B cell (primary cell): Measurements from ENCODE around the gene UTS2R. TPM values are rescaled to one million over a fixed set of nuclear protein-coding genes. Genes with fewer than 3 reads are reported as not detected.

Experiments used
- ATAC-seq: fragments of 200-7000 bp; cut with Tn5 transposase; one replicate; pipeline ENCODE4 v1.10.0; 2021; ENCODE audit warnings: low read depth, mild to moderate bottlenecking, moderate number of reproducible peaks, moderate library complexity
- CTCF ChIA-PET: fragments of 350-600 bp; sonication (Branson Sonifier 250); formaldehyde crosslinking; loops from one replicate; lab custom pipeline; 2021; ENCODE audit warnings: antibody characterized with exemption, inconsistent platforms; lab: Charles Lee
- POLR2A ChIA-PET: fragments of 350-600 bp; sonication (Branson Sonifier 250); formaldehyde crosslinking; loops from one replicate; lab custom pipeline; 2021; ENCODE audit warnings: antibody characterized with exemption; lab: Charles Lee
- DNase-seq: peaks from one replicate; pipeline ENCODE4 v3.0.0; 2013
- H2AFZ ChIP-seq: 2 replicates; pipeline ENCODE4 v1.6.1; 2012; ENCODE audit warnings: mild to moderate bottlenecking, low read depth, low read length; ENCODE audit not compliant: insufficient read depth, poor library complexity, severe bottlenecking
- H3K27ac ChIP-seq, 2 donors: 1 replicate in 1 of 2; 2 replicates in 1 of 2; pipeline ENCODE4 v1.5.1; 2012 to 2013; ENCODE audit warnings: low read length in 2 of 2, mild to moderate bottlenecking in 2 of 2, moderate library complexity in 1 of 2
- H3K27me3 ChIP-seq, 4 experiments: fragments of 200-600 bp in 1 of 4; sonication (generic) in 1 of 4; replicated peaks in 1 of 4; 1 replicate in 2 of 4; 2 replicates in 2 of 4; pipeline versions ENCODE4 v1.6.1 to v1.7.0; 2013 to 2016; ENCODE audit warnings: low read length in 3 of 4, mild to moderate bottlenecking in 2 of 4, mixed read lengths in 1 of 4, moderate library complexity in 1 of 4; ENCODE audit not compliant: insufficient read depth in 4 of 4, control insufficient read depth in 3 of 4; ENCODE audit errors: control extremely low read depth in 1 of 4
- H3K36me3 ChIP-seq, 2 experiments: replicated peaks in 1 of 2; 1 replicate in 1 of 2; 2 replicates in 1 of 2; pipeline versions ENCODE4 v1.6.1 to v1.7.1; 2013; ENCODE audit warnings: low read length in 1 of 2; ENCODE audit not compliant: insufficient read depth in 2 of 2, control insufficient read depth in 1 of 2; ENCODE audit errors: control extremely low read depth in 1 of 2, extremely low read depth in 1 of 2
- H3K4me1 ChIP-seq, 2 donors: fragments of 200-600 bp in 1 of 2; sonication (generic) in 1 of 2; 1 replicate in 1 of 2; 2 replicates in 1 of 2; pipeline versions ENCODE4 v1.5.1 to v1.6.1; 2013 to 2017; ENCODE audit warnings: low read length in 2 of 2; ENCODE audit not compliant: control insufficient read depth in 2 of 2, insufficient read depth in 2 of 2
- H3K4me2 ChIP-seq: replicated peaks from 2 replicates; pipeline ENCODE3; 2012; ENCODE audit warnings: mild to moderate bottlenecking, low read depth, low read length; ENCODE audit not compliant: poor library complexity, severe bottlenecking
- H3K4me3 ChIP-seq, 5 experiments: fragments of 200-600 bp in 1 of 5; sonication (generic) in 1 of 5; 1 replicate in 3 of 5; 2 replicates in 2 of 5; pipeline versions ENCODE4 v1.5.1 to v1.7.0; 2011 to 2016; ENCODE audit warnings: low read length in 4 of 5, mild to moderate bottlenecking in 4 of 5, low read depth in 2 of 5, control low read depth in 1 of 5, moderate library complexity in 1 of 5; ENCODE audit not compliant: insufficient read depth in 1 of 5; ENCODE audit errors: control extremely low read depth in 1 of 5, extremely low read depth in 1 of 5
- H3K79me2 ChIP-seq: fragments of 200-600 bp; sonication (generic); one replicate; pipeline ENCODE4 v1.6.0; 2016; ENCODE audit warnings: low read length; ENCODE audit not compliant: control insufficient read depth, insufficient read depth
- H3K9ac ChIP-seq: fragments of 200-600 bp; sonication (generic); 2 replicates; pipeline ENCODE4 v1.6.1; 2017; ENCODE audit warnings: mild to moderate bottlenecking, low read length, moderate library complexity
- H3K9me3 ChIP-seq, 3 donors: one replicate each; pipeline versions ENCODE4 v1.6.1 to v1.7.1; 2013; ENCODE audit warnings: low read length in 2 of 3; ENCODE audit not compliant: control insufficient read depth in 2 of 3, insufficient read depth in 1 of 3; ENCODE audit errors: control extremely low read depth in 1 of 3
- H4K20me1 ChIP-seq: 2 replicates; pipeline ENCODE4 v1.6.0; 2012; ENCODE audit warnings: mild to moderate bottlenecking, low read length; ENCODE audit not compliant: insufficient read depth, control insufficient read depth, poor library complexity, severe bottlenecking
- H3K27ac Mint-ChIP-seq: one replicate; pipeline ENCODE4 v1.8.0; 2021; ENCODE audit warnings: mixed read lengths
- H3K27me3 Mint-ChIP-seq: one replicate; pipeline ENCODE4 v1.8.0; 2021; ENCODE audit warnings: mixed read lengths
- H3K4me1 Mint-ChIP-seq: one replicate; pipeline ENCODE4 v1.8.0; 2021; ENCODE audit warnings: mixed read lengths
- H3K4me3 Mint-ChIP-seq: one replicate; pipeline ENCODE4 v1.8.0; 2021; ENCODE audit warnings: mixed read lengths
- H3K9me3 Mint-ChIP-seq: one replicate; pipeline ENCODE4 v1.8.0; 2022; ENCODE audit warnings: mixed read lengths; ENCODE audit not compliant: insufficient read depth
- EZH2 ChIP-seq: IDR thresholded peaks from 2 replicates; pipeline ENCODE4 v1.6.1; 2012; ENCODE audit warnings: borderline replicate concordance, low read depth, mild to moderate bottlenecking, moderate library complexity, low read length; ENCODE audit not compliant: insufficient read depth, poor library complexity, severe bottlenecking
- WGBS: methylation state at CpG from one replicate; pipeline ENCODE4 v1.1.5; 2013; ENCODE audit warnings: missing lambda C conversion rate; ENCODE audit not compliant: insufficient coverage; 5-methylcytosine and 5-hydroxymethylcytosine counted together
- intact Hi-C: fragments of 100-400 bp; cut with micrococcal nuclease; formaldehyde crosslinking; loops from one replicate; pipeline ENCODE4 v1.10.0; 2022
- polyA plus RNA-seq: library from polyadenylated mRNA; depleted of rRNA; stranded (reverse); fragments of >200 nt; gene quantifications from 2 replicates; pipeline ENCODE4 v1.2.3, GENCODE V29; 2012
- total RNA-seq, 2 donors: library from RNA; stranded (reverse); fragments of 120-200 nt in 1 of 2; gene quantifications; 1 replicate in 1 of 2; 2 replicates in 1 of 2; pipeline versions ENCODE4 v1.2.3 to v1.2.4, GENCODE V29; 2013 to 2022
- TF ChIP-seq, protein P1 (sequence below): fragments of 200-600 bp; IDR thresholded peaks from one replicate; pipeline ENCODE4 v1.8.0; 2022; ENCODE audit warnings: antibody characterized with exemption, mild to moderate bottlenecking

Gene UTS2R
- total and polyA plus RNA-seq, 2 donors (not counting 1 experiment from before 2014, with no cell fraction given): 0.86 TPM; not detected in 1

DNA sequence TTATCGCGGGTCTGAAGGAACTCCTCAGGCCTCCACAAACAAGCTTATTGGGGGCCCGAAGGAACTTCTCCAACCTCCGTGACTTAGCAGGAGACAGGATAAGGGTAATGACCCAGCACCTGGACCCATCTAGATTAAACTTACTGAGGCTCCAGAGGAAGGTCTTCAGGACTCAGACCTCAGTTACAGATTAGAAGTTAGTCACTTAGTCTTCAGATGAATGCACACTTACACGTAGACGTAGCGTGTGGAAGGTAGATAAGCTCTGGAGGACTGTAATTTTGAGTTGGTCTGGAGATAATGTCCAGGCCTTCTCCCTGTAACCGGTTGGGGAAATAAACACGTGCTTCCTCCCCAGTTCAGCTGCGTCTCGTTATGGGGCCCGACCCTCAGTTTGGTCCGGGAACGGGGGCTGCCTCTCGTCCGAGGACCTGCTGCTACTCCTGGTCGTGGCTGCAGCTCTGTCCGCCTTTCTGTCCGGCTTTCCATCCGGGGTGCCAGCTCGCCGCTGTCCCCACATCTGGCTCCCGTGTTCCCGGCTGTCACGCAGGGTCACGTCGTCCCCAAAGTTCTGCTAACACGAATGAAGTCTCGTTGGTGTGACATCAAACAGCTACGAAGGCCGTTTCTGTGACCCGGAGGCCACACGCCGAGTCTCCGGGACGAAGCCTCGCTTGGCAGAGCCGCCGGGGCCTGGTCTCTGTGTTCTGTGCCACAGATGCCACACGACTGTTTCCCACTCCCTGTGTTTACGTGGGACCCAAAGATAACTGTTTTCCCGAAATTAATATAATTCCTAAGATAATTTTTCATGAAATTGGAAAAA lies 26.2 kb upstream of the UTS2R start:
- intact Hi-C loops: no loop called here
- Mint-ChIP-seq H3K27ac (no peak overlapping the region), H3K9me3 (no peaks in the 10 kb centered on the region), H3K27me3 (peaks cover 15% of the 10 kb centered on the region), H3K4me1 (peaks cover 6% of the 10 kb centered on the region), H3K4me3 (no peak overlapping the region)
- Histone ChIP-seq H3K27me3 (peaks cover 0 to 14% (median 0%) of the 10 kb centered on the region in 4 experiments), H3K36me3 (no peaks in the 10 kb centered on the region), H3K9me3 (peaks cover 0 to 5% (median 0%) of the 10 kb centered on the region in 3 donors), H2AFZ (no peak overlapping the region), H3K79me2 (no peaks in the 10 kb centered on the region), H3K4me3 (no peak overlapping the region), H3K4me1 (peaks cover 4% of the 10 kb centered on the region in 2 donors), H3K9ac (no peak overlapping the region), H3K27ac (no peak overlapping the region), H3K4me2 (no peak overlapping the region), H4K20me1 (no peaks in the 10 kb centered on the region)
- ATAC-seq: no peak
- ChIA-PET POLR2A (no interaction called here), CTCF (interaction anchor here (0.6 to 1.2 kb wide), 3 partner anchors 25 to 210 kb away, joined by 3 read pairs; no protein-coding TSS in a partner anchor)
- no peak for TF ChIP-seq EZH2
- TF ChIP-seq, protein P1, sequence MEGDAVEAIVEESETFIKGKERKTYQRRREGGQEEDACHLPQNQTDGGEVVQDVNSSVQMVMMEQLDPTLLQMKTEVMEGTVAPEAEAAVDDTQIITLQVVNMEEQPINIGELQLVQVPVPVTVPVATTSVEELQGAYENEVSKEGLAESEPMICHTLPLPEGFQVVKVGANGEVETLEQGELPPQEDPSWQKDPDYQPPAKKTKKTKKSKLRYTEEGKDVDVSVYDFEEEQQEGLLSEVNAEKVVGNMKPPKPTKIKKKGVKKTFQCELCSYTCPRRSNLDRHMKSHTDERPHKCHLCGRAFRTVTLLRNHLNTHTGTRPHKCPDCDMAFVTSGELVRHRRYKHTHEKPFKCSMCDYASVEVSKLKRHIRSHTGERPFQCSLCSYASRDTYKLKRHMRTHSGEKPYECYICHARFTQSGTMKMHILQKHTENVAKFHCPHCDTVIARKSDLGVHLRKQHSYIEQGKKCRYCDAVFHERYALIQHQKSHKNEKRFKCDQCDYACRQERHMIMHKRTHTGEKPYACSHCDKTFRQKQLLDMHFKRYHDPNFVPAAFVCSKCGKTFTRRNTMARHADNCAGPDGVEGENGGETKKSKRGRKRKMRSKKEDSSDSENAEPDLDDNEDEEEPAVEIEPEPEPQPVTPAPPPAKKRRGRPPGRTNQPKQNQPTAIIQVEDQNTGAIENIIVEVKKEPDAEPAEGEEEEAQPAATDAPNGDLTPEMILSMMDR: no peak
- WGBS: 89% methylated on average over 32 of the region's 42 CpGs
- no peak for DNase-seq
